ENCODE measurements around the gene DAPK2.

Gene DAPK2

DNA sequence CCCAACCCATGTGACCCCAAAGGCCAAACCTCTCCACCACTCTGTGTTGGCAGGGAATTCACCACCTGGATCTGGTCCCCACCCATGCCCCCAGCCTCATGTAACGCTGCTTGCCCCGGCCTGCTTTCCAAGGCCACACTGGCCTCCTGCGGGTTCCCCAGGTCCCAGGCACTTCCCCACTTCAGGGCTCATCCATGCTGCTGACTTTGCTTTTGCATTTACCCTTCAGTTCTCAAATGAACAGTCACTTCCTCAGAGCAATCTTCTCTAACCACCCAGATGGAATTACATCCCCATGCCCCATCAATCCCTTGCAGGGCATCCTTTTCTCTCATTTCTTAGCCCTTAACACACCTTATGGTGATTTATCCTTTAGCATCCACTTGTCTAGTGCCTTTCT is 9.2 kb downstream of the DAPK2 start:
- no peak overlapping the region for H3K4me3 ChIP-seq (ENCODE audit: low read depth, low read length)
- TF ChIP-seq, protein P1, sequence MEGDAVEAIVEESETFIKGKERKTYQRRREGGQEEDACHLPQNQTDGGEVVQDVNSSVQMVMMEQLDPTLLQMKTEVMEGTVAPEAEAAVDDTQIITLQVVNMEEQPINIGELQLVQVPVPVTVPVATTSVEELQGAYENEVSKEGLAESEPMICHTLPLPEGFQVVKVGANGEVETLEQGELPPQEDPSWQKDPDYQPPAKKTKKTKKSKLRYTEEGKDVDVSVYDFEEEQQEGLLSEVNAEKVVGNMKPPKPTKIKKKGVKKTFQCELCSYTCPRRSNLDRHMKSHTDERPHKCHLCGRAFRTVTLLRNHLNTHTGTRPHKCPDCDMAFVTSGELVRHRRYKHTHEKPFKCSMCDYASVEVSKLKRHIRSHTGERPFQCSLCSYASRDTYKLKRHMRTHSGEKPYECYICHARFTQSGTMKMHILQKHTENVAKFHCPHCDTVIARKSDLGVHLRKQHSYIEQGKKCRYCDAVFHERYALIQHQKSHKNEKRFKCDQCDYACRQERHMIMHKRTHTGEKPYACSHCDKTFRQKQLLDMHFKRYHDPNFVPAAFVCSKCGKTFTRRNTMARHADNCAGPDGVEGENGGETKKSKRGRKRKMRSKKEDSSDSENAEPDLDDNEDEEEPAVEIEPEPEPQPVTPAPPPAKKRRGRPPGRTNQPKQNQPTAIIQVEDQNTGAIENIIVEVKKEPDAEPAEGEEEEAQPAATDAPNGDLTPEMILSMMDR (IDR thresholded peaks at IDR 0.05; ENCODE audit: low read depth, low read length, missing control alignments) = no peak
- in situ Hi-C loops (cut with HindIII; ENCODE audit: low sequenced_read_pairs) = no loop called here
- DNase-seq (ENCODE audit: low read depth) = no peak

DNA sequence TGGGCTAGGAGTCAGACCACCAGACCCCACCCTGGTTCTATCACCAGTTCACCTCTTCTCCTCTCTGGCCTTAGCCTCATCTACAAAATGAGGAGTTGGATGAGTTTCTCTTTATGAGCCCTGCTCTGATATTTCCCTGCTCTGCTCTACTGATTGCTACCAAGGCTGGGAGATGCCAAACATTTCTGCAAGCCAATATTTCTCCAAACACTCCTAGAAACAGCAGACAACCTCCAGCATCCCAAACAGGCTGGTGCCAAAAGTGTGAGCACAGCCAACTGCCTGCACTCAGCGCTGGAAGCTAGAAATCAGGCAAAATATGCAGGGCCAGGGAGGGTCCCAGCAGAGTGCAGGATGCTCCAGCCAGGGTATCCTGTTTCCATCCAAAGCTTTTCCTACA is 10.8 kb downstream of the DAPK2 start:
- in situ Hi-C loops (cut with HindIII; ENCODE audit: low sequenced_read_pairs) = no loop called here
- no peak overlapping the region for H3K4me3 ChIP-seq (ENCODE audit: low read depth, low read length)
- TF ChIP-seq, protein P1 (IDR thresholded peaks at IDR 0.05; ENCODE audit: low read depth, low read length, missing control alignments) = no peak
- no peak for DNase-seq (ENCODE audit: low read depth)

DNA sequence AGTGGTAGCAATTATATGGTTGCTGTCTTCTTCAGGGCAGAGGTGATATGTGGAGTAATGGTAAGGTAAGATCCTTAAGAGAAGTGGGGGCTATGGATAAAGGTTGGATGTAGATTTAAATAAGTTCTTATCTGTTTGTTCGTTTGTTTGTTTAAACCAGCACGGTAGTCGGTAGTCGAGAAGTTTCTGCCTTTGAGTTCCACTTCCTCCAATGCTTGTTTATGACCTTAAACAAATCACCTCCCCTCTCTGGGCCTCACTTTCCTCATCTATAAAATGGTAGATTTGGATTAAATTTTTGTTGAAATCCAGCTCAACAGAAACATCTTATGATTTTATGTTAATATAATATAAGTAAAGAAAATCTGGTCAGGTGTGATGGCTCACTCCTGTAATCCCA is 11.8 kb downstream of the DAPK2 start:
- no peak overlapping the region for H3K4me3 ChIP-seq (ENCODE audit: low read depth, low read length)
- in situ Hi-C loops (cut with HindIII; ENCODE audit: low sequenced_read_pairs) = no loop called here
- TF ChIP-seq, protein P1 (IDR thresholded peaks at IDR 0.05; ENCODE audit: low read depth, low read length, missing control alignments) = no peak
- DNase-seq (ENCODE audit: low read depth) = no peak

DNA sequence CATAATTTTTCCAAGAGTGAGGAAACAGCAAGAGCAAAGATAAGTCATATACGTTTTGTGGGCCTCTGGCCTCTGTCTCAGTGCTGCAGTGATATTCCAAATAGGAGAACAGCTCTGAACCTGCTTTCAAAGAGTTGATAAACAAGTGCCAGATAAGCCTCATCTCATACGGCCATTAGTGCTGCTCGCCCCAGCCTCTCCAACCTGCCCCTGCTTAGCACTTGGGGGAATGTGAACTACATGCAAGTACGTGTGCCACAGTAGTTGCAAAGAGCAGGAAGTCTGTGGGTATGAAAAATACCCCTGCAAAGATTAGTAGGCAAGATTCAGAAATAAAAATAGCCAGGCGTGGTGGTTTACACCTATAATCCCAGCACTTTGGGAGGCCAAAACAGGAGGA is 14.0 kb downstream of the DAPK2 start:
- TF ChIP-seq, protein P1 (IDR thresholded peaks at IDR 0.05; ENCODE audit: low read depth, low read length, missing control alignments) = no peak
- no peak for DNase-seq (ENCODE audit: low read depth)
- no peak overlapping the region for H3K4me3 ChIP-seq (ENCODE audit: low read depth, low read length)
- in situ Hi-C loops (cut with HindIII; ENCODE audit: low sequenced_read_pairs) = no loop called here

DNA sequence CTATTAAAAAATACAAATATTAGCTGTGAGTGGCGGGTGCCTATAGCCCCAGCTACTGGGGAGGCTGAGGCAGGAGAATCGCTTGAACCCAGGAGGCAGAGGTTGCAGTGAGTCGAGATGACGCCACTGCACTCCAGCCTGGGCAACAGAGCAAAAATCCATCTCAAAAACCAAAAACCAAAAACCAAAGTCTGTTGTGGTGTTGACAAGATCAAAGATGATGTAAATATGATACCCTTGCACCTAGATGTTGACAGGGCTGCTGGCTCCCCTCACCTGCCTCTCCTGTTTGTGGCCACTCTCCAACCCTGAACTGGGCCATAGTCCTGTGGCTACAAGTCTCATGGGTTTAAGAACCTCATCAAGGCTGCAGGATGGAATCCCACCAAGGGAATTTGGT is 16.2 kb downstream of the DAPK2 start:
- DNase-seq (ENCODE audit: low read depth) = no peak
- TF ChIP-seq, protein P1 (IDR thresholded peaks at IDR 0.05; ENCODE audit: low read depth, low read length, missing control alignments) = no peak
- in situ Hi-C loops (cut with HindIII; ENCODE audit: low sequenced_read_pairs) = no loop called here

DNA sequence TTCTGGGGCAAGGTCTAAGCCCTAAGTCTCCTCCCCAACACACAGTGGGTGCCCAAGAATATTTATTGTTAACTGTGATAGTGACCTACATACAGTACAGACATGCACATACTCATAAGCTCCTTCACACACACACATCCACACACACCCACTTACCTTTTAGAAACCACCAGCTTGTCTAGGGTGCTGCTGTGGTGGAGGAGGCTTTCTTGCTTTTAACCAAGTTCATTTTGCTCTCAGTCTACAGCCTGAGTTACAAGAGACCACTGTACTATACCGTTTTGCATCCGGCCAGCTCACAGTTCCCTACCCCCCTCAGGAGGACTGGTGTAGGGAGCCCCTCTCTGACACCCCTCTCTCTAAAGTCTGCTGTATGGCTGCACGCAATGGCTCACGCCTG is 16.7 kb downstream of the DAPK2 start:
- in situ Hi-C loops (cut with HindIII; ENCODE audit: low sequenced_read_pairs) = no loop called here
- no peak for DNase-seq (ENCODE audit: low read depth)
- H3K4me3 ChIP-seq (ENCODE audit: low read depth, low read length) = no peak overlapping the region
- TF ChIP-seq, protein P1 (IDR thresholded peaks at IDR 0.05; ENCODE audit: low read depth, low read length, missing control alignments) = no peak

More for the DNA sequence above, 16.2 kb downstream of the DAPK2 start:
- no peak overlapping the region for H3K4me3 ChIP-seq (ENCODE audit: low read depth, low read length)

DNA sequence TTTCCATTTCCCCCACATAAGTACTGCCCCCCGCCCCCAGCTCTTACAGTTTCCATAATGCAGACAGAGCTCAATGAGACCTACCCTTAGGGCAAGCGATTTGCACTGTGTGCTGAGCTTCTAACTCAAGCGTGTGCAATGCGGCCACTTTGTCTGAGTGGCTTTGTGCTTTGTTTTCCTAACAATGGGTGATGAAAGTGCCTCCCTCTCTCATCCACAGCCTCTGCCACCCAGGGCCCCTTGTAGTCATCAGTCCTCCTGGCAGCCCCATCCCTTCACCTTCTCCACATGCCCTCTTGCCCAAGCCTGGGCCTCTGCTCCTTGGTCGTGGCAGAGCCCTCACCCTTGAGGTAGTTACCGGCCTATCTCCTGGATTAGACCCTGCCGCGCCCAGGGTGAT is 17.2 kb downstream of the DAPK2 start:
- no peak overlapping the region for H3K4me3 ChIP-seq (ENCODE audit: low read depth, low read length)
- DNase-seq (ENCODE audit: low read depth) = no peak
- in situ Hi-C loops (cut with HindIII; ENCODE audit: low sequenced_read_pairs) = no loop called here
- TF ChIP-seq, protein P1 (IDR thresholded peaks at IDR 0.05; ENCODE audit: low read depth, low read length, missing control alignments) = no peak

Data from astrocyte of the cerebellum (primary cell).